Measurements from ENCODE around the gene KPNB1.

GRCh38 chr17:47633996-47634395 lies 15.7 kb upstream of the KPNB1 start:
- no peak for TF ChIP-seq CTCF (conservative IDR thresholded peaks at IDR 0.05; ENCODE audit: low read depth, low read length)
- no peak for TF ChIP-seq BHLHE40 (IDR thresholded peaks at IDR 0.05; ENCODE audit: low read depth, low read length)
- TF ChIP-seq POLR2A (IDR thresholded peaks at IDR 0.05; ENCODE audit: low read depth, low read length) = no peak
- no peak for TF ChIP-seq MAFK (IDR thresholded peaks at IDR 0.05; ENCODE audit: low read depth, low read length)
- TF ChIP-seq SMC3 (IDR thresholded peaks at IDR 0.05; ENCODE audit: low read depth, low read length) = no peak

All from IMR-90 (cell line).